Adrenal gland (tissue), 5 donors: ENCODE data around the gene RRBP1.

Experiments used
- CTCF ChIP-seq, 6 experiments: fragments of 450-650 bp in 4 of 6; fragments of 200-600 bp in 2 of 6; sonication (generic) in 1 of 6; IDR thresholded peaks; 1 replicate in 5 of 6; 2 replicates in 1 of 6; pipeline versions ENCODE4 v1.5.1 to v1.8.0; 2016 to 2021; ENCODE audit warnings: antibody characterized with exemption in 6 of 6, mild to moderate bottlenecking in 2 of 6, moderate library complexity in 1 of 6
- POLR2A ChIP-seq, 2 donors: fragments of 450-650 bp; IDR thresholded peaks; one replicate each; pipeline ENCODE4 v1.6.1; 2017; ENCODE audit warnings: antibody characterized with exemption in 2 of 2, mild to moderate bottlenecking in 2 of 2, moderate library complexity in 1 of 2
- donor health status: DM: no; HTN: no; CAD: no.

GRCh38 chr20:17676942-17677341, 5.1 kb downstream of the RRBP1 start:
- no peak for TF ChIP-seq CTCF (IDR thresholded peaks at IDR 0.05)
- TF ChIP-seq POLR2A (IDR thresholded peaks at IDR 0.05) = peak in 1 of 2 donors; percentile 45
